Breast epithelium (tissue), 3 donors: Measurements from ENCODE around the gene CPNE4.

Experiments used
- CTCF ChIP-seq, 3 donors: fragments of 450-650 bp; IDR thresholded peaks; one replicate each; pipeline ENCODE4 v1.5.1; 2016 to 2017; ENCODE audit warnings: antibody characterized with exemption in 3 of 3, mild to moderate bottlenecking in 3 of 3, moderate library complexity in 3 of 3
- POLR2A ChIP-seq: fragments of 450-650 bp; IDR thresholded peaks from one replicate; pipeline ENCODE4 v1.6.1; 2016; ENCODE audit warnings: antibody characterized with exemption, mild to moderate bottlenecking, moderate library complexity
- POLR2AphosphoS5 ChIP-seq, 3 donors: sonication (generic); formaldehyde crosslinking; IDR thresholded peaks; one replicate each; pipeline ENCODE4 v1.6.1; 2017; ENCODE audit warnings: antibody characterized with exemption in 3 of 3

GRCh38 chr3:131730581-131730980 lies 304.2 kb downstream of the CPNE4 start:
- TF ChIP-seq CTCF (IDR thresholded peaks at IDR 0.05) (no peak), POLR2AphosphoS5 (IDR thresholded peaks at IDR 0.05) (no peak), POLR2A (no peak)
